Large intestine (tissue), 3 donors: ENCODE data around the gene MS4A18. TPM values are rescaled to one million over a fixed set of nuclear protein-coding genes. Genes with fewer than 3 reads are reported as not detected.
"Not testable (repeated sequence)": the region's sequence is repeated elsewhere in the genome, so short reads cannot be mapped to it uniquely, and the experiment has no call there.

Experiments
- DNase-seq, 2 donors: peaks; one replicate each; pipeline versions ENCODE4 v3.0.0 to v3.0.0-alpha.2; 2013
- H3K27ac ChIP-seq: one replicate; pipeline ENCODE4 v1.5.1; 2013; ENCODE audit warnings: low read length
- H3K27me3 ChIP-seq: 2 replicates; pipeline ENCODE4 v1.6.1; 2013; ENCODE audit warnings: low read length; ENCODE audit not compliant: control insufficient read depth, insufficient read depth
- H3K36me3 ChIP-seq: 2 replicates; pipeline ENCODE4 v1.6.1; 2013; ENCODE audit warnings: low read length; ENCODE audit not compliant: control insufficient read depth, insufficient read depth
- H3K4me1 ChIP-seq: one replicate; pipeline ENCODE4 v1.6.1; 2013; ENCODE audit warnings: low read length; ENCODE audit not compliant: control insufficient read depth, insufficient read depth
- H3K4me3 ChIP-seq: one replicate; pipeline ENCODE4 v1.5.1; 2013; ENCODE audit warnings: low read length
- H3K9me3 ChIP-seq: one replicate; pipeline ENCODE4 v1.6.1; 2013; ENCODE audit warnings: mild to moderate bottlenecking, low read depth, low read length, moderate library complexity; ENCODE audit not compliant: control insufficient read depth
- WGBS: methylation state at CpG from one replicate; pipeline ENCODE4 v1.1.5; 2013; ENCODE audit warnings: low lambda C conversion rate; ENCODE audit not compliant: insufficient coverage; 5-methylcytosine and 5-hydroxymethylcytosine counted together
- polyA plus RNA-seq: library from polyadenylated mRNA; unstranded; fragments of 120-200 nt; gene quantifications from one replicate; pipeline ENCODE4 v1.2.1, GENCODE V29; 2013

The MS4A18 gene
- polyA plus RNA-seq, 1 donor = 0.30 TPM

GRCh38 chr11:60753309-60753708 lies 28.8 kb downstream of the MS4A18 start:
- no CpG with 5 or more reads among the region's 4 CpGs for WGBS
- Histone ChIP-seq H3K4me3 (no peak overlapping the region), H3K9me3 (no peaks in the 10 kb centered on the region), H3K27ac (no peak overlapping the region), H3K4me1 (no peaks in the 10 kb centered on the region), H3K27me3 (no peaks in the 10 kb centered on the region), H3K36me3 (no peaks in the 10 kb centered on the region)
- no peak for DNase-seq

DNA sequence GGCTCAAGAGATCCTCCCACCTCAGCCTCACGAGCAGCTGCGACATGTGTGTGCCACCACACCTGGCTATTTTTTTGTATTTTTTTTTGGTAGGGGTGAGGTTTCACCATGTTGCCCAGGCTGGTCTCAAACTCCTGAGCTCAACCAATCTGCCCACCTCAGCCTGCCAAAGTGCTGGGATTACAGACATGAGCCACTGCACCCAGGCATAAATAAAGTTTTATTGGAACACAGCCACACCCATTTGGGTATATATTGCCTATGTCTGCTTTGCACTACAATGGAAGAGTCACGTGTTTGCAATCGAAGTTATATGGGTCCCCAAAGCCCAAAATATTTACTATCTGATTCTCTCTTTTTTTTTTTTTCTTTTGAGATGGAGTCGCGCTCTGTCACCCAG lies 30.4 kb downstream of the MS4A18 start:
- DNase-seq = no peak
- Histone ChIP-seq H3K27me3 (no peaks in the 10 kb centered on the region), H3K9me3 (no peaks in the 10 kb centered on the region), H3K4me3 (no peak overlapping the region), H3K4me1 (peaks cover 1% of the 10 kb centered on the region), H3K27ac (no peak overlapping the region), H3K36me3 (no peaks in the 10 kb centered on the region)
- 100% methylated on average over 2 of the region's 6 CpGs for WGBS

- Histone ChIP-seq H3K4me1 (peaks cover 8% of the 10 kb centered on the region), H3K36me3 (no peaks in the 10 kb centered on the region), H3K27me3 (no peaks in the 10 kb centered on the region), H3K27ac (no peak within 1 kb of the TSS), H3K9me3 (no peaks in the 10 kb centered on the region), H3K4me3 (no peak within 1 kb of the TSS)
- WGBS = 70% methylated on average over 2 of the region's 14 CpGs
- peak in 1 of 2 donors; percentile 56 for DNase-seq
Measured at GRCh38 chr11:60756307-60757032, 31.9 kb downstream of the MS4A18 start, which contains the start of gene MS4A15. Gene MS4A15, plus strand, starts transcription at chr11:60756867. Its CDS starts 6,867 bp downstream, at chr11:60763734.

DNA sequence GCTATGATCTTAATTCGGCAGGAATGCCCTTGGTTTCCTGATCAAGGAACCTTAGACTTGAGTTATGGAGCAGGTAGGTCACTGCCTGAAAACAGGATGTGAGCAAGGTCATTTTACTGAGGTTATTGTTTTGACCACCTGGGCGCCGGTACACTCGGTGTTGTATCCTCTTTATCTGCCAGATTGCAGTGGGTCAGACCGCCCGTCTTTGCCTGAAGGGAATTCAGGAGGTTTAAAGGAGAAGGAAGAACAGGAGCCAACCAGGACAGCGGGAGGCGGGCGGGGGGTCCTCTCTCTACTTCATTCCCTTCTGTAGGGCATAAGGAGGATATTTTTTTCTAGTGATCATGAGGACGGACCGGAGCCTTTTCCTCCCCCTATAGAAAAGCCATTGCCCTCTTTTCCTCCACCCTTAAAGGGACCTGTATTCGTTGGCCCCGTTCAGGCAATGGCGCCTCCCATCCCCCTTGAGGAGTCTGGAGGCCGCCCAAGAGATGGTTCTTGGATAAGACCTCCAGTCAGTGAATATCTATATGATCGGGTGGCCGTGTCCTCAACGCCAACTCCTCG lies 32.8 kb downstream of the MS4A18 start:
- peaks cover 8% of the 10 kb centered on the region for H3K4me1 ChIP-seq
- no peaks in the 10 kb centered on the region for H3K36me3 ChIP-seq
- H3K9me3 ChIP-seq = no peaks in the 10 kb centered on the region
- H3K4me3 ChIP-seq = no peak overlapping the region
- H3K27me3 ChIP-seq = no peaks in the 10 kb centered on the region
- no peak for DNase-seq
- no peak overlapping the region for H3K27ac ChIP-seq
- WGBS = no CpG with 5 or more reads among the region's 19 CpGs

- not testable (repeated sequence) for H3K4me1 ChIP-seq, H3K4me3 ChIP-seq, H3K27ac ChIP-seq, H3K36me3 ChIP-seq, DNase-seq, H3K27me3 ChIP-seq, H3K9me3 ChIP-seq
- whole genome bisulfite sequencing = no CpG with 5 or more reads among the region's 4 CpGs
Measured at GRCh38 chr11:60758671-60759070, 34.2 kb downstream of the MS4A18 start.

GRCh38 chr11:60759438-60760225 lies 35.1 kb downstream of the MS4A18 start:
- not testable (repeated sequence) for H3K9me3 ChIP-seq
- 100% methylated on average over 2 of the region's 22 CpGs for WGBS

DNA sequence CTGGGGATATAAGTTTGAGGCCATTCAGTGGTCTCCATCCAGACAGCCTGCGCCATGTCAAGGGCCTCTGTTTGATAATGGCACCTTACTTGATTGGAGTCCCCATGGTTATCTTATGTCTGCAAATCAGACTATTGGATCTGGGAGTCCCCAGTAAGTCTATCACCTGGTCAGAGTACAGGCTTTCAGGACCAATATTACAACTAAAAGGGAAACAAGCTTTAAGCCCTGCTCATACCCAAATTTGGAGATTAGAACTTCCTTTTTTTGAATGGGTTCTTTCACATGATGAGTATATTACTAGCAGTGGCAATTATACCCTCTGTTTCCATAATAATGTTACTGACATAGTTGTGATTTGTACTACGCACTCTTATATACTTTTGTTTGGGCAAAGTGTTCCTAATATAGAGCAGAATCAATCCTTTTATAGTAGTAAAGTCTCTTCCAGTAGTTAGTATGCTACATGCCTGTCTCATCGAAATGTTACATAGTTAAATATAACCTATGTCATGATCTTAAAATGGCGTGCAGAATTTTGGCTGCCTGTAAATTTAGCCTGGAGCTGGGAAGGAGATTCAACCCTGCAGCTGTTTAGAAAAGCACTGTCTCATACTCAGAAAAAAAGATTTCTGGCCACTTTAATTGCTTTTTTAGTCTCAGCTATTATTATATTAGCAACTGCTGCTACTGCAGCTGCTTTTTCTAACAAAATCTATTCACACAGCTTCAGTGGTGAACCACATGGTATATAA lies 37.1 kb downstream of the MS4A18 start:
- H3K4me3 ChIP-seq = no peak overlapping the region
- no CpG with 5 or more reads among the region's 4 CpGs for WGBS
- H3K36me3 ChIP-seq = no peaks in the 10 kb centered on the region
- no peaks in the 10 kb centered on the region for H3K9me3 ChIP-seq
- no peaks in the 10 kb centered on the region for H3K27me3 ChIP-seq
- H3K4me1 ChIP-seq = peaks cover 15% of the 10 kb centered on the region
- no peak overlapping the region for H3K27ac ChIP-seq
- DNase-seq = no peak

More at GRCh38 chr11:60759438-60760225, 35.1 kb downstream of the MS4A18 start:
- H3K4me3 ChIP-seq, H3K36me3 ChIP-seq, H3K27me3 ChIP-seq, DNase-seq: not testable (repeated sequence)
- H3K4me1 ChIP-seq = peaks cover 15% of the 10 kb centered on the region
- H3K27ac ChIP-seq = peak overlapping the region; percentile 53

DNA sequence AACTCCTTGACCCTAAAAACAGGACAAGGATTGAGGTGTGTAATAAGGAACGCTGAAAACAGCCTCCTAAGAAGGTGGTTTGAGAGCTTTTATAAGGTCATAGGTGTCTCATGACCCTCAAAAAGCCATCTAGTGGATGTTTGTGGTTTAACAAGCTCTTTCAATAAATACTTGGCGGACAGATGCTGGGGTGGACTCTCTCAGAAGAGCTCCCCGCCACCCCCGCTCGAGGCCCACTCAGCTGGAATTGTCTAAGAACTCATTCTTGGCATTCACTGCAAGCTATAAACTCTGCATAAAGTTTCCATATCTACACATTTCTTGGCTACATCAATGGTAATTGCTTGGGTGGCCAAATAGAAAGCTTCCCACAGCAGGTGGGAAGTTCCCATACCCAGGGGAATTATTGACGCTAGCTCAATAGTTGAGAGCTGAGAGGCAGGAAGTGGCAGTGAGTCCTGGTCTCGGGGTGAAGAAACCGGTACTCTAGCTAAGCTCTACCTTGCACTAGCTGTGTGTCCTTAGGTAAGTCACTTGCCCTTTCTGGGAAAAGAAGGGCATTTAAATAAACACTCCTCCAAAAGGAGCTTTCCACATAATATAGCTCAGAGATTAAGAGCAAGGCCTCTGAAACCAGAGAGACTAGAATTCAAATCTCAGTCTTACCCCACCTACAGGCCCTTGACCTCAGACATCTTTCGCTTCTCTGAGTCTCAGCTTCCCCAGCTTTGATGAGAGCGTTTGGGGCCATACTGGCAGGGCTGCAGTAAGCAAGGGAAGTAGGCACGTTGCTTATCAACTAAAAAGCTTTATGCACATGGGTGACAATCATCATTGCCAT lies 38.6 kb downstream of the MS4A18 start:
- Histone ChIP-seq H3K4me1 (peaks cover 15% of the 10 kb centered on the region), H3K4me3 (no peak overlapping the region), H3K27ac (no peak overlapping the region), H3K36me3 (no peaks in the 10 kb centered on the region), H3K27me3 (no peaks in the 10 kb centered on the region), H3K9me3 (peaks cover 5% of the 10 kb centered on the region)
- DNase-seq = peak in 1 of 2 donors; percentile 33
- WGBS = no CpG with 5 or more reads among the region's 11 CpGs

DNA sequence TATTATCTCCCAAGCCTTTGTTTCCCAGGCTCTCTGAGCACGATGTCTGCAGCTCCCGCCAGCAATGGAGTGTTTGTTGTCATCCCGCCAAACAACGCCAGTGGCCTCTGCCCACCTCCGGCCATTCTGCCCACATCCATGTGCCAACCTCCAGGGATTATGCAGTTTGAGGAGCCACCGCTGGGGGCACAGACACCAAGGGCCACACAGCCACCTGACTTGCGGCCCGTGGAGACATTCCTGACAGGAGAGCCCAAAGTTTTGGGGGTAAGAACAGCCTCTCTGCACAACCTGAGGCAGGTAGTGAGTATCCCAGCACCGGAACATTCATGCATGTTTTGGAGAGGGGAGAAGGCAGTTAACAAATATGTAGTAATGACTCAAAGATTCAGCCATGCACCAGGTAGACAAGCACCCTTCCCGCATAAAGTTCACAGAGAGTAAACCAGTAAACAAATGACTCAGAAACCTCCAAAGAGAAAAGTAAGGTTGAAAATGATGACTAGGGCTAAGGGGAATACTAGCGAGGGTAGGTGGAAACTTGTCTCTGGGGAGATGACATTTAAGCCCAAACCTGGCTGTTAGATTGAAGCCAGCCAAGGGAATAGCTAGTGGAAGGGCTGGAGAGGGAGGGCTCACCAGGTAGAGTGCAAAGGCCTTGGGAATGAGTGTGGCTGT lies 39.3 kb downstream of the MS4A18 start:
- Histone ChIP-seq H3K27me3 (no peaks in the 10 kb centered on the region), H3K4me1 (peaks cover 15% of the 10 kb centered on the region), H3K4me3 (no peak overlapping the region), H3K9me3 (peaks cover 5% of the 10 kb centered on the region), H3K27ac (no peak overlapping the region), H3K36me3 (no peaks in the 10 kb centered on the region)
- 72% methylated on average over 2 of the region's 11 CpGs for WGBS
- no peak for DNase-seq
